PFSK-1 (cell line): Measurements from ENCODE around the gene LDAH.

Experiments
- POLR2AphosphoS5 ChIP-seq: IDR thresholded peaks from 2 replicates; pipeline ENCODE4 v1.6.1; 2012; ENCODE audit warnings: low read depth, mild to moderate bottlenecking, control low read depth, low read length, moderate library complexity
- REST ChIP-seq, 2 experiments: IDR thresholded peaks; 2 replicates each; pipeline versions ENCODE4 v1.6.1 to v1.8.0; 2011 to 2012; ENCODE audit warnings: low read depth in 2 of 2, low read length in 2 of 2, control low read depth in 1 of 2, inconsistent platforms in 1 of 2, mild to moderate bottlenecking in 1 of 2, moderate library complexity in 1 of 2; ENCODE audit not compliant: insufficient read depth in 1 of 2
- SIN3A ChIP-seq: IDR thresholded peaks from 2 replicates; pipeline ENCODE4 v1.6.1; 2012; ENCODE audit warnings: mild to moderate bottlenecking, low read length, moderate library complexity, borderline replicate concordance; ENCODE audit not compliant: insufficient read depth

GRCh38 chr2:20696366-20696765, 126.5 kb downstream of the LDAH start:
- TF ChIP-seq POLR2AphosphoS5 (no peak), SIN3A (no peak), REST (IDR thresholded peaks at IDR 0.05; ENCODE audit: insufficient read depth in 1 of 2, low read depth in 2 of 2, low read length in 2 of 2) (no peak)
